Measurements from ENCODE around the gene TMPRSS11D.

Gene TMPRSS11D

DNA sequence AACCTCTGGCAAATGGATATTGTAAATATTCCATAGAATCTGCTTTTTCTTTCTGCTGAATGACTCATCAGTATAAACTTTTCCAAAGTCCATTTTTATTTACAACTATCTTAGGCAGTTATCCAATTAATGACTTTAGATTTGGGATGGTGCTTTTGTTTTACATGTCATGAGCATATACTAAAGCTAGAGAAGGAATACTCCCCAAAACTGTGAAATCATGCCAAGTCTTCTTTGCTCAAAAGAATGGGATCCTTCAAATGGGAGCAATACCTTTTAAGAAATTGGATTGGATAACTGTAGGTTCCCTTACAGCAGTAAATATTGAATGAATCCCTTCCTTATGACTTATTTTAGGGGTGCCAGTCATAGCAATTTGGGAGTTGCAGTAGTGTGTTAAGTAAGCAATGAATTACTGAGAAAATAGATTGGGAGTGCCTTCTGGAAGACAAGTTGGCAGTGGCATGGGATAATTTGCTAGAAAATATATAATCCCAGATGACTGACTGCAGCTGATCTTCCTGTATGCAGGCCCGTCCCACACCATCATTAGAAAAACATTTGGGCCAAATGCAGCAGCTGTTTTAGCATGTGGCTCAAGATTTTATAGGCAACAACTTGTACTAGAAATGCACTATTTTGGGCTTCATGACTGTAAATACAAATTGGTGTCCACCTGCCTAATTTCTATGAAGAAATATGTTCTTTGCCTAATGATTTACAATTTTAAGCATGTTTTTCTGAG lies 2.8 kb downstream of the TMPRSS11D start:
- no peak for DNase-seq (ENCODE audit: low read depth)
- H3K4me3 ChIP-seq (ENCODE audit: low read depth, low read length): no peak overlapping the region
- TF ChIP-seq, protein P1, sequence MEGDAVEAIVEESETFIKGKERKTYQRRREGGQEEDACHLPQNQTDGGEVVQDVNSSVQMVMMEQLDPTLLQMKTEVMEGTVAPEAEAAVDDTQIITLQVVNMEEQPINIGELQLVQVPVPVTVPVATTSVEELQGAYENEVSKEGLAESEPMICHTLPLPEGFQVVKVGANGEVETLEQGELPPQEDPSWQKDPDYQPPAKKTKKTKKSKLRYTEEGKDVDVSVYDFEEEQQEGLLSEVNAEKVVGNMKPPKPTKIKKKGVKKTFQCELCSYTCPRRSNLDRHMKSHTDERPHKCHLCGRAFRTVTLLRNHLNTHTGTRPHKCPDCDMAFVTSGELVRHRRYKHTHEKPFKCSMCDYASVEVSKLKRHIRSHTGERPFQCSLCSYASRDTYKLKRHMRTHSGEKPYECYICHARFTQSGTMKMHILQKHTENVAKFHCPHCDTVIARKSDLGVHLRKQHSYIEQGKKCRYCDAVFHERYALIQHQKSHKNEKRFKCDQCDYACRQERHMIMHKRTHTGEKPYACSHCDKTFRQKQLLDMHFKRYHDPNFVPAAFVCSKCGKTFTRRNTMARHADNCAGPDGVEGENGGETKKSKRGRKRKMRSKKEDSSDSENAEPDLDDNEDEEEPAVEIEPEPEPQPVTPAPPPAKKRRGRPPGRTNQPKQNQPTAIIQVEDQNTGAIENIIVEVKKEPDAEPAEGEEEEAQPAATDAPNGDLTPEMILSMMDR (IDR thresholded peaks at IDR 0.05; ENCODE audit: insufficient read depth, low read depth, low read length, missing control alignments): no peak

DNA sequence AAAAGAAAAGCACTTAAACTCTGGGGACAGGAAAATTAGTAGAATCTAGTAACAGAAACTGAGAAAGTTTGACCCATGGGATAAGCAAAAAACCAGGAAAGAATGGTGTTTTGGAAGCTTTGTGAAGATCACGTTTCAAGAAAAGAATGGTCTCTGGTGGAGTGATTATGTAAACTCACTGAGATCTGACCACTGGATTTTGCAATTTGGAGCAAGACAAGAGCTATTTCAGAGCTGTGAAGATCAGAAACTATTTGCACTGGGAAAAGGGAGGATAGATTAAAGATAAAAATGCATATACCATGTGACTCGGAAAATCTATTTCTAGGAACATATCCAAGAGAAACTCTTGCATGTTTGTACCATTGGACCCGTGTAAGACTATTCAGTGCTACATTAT lies 4.3 kb downstream of the TMPRSS11D start:
- no peak overlapping the region for H3K4me3 ChIP-seq (ENCODE audit: low read depth, low read length)
- TF ChIP-seq, protein P1 (IDR thresholded peaks at IDR 0.05; ENCODE audit: insufficient read depth, low read depth, low read length, missing control alignments): no peak
- no peak for DNase-seq (ENCODE audit: low read depth)

GRCh38 chr4:67877086-67877485 lies 6.7 kb downstream of the TMPRSS11D start:
- no peak for DNase-seq (ENCODE audit: low read depth)
- H3K4me3 ChIP-seq (ENCODE audit: low read depth, low read length): no peak overlapping the region
- TF ChIP-seq, protein P1 (IDR thresholded peaks at IDR 0.05; ENCODE audit: insufficient read depth, low read depth, low read length, missing control alignments): no peak

DNA sequence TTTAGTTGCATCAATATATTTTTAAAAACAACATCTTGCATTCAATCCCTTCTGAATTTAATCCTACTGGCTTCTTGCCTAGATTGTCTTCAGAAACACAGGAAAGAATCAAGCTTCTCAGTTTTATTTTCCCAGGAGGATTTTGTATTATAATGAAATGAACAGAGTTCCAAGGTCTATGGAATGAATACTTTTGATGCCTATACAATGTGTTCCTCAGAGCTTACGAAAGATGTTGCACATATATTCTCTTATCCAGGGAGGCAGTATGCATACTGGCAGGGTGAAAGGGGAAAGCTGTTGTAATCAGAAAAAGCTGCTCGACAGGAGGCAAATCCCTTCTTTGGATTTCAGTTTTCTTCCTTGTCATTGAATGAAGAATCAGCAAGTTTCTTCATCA lies 8.8 kb downstream of the TMPRSS11D start:
- TF ChIP-seq, protein P1 (IDR thresholded peaks at IDR 0.05; ENCODE audit: insufficient read depth, low read depth, low read length, missing control alignments): no peak
- no peak overlapping the region for H3K4me3 ChIP-seq (ENCODE audit: low read depth, low read length)
- no peak for DNase-seq (ENCODE audit: low read depth)

DNA sequence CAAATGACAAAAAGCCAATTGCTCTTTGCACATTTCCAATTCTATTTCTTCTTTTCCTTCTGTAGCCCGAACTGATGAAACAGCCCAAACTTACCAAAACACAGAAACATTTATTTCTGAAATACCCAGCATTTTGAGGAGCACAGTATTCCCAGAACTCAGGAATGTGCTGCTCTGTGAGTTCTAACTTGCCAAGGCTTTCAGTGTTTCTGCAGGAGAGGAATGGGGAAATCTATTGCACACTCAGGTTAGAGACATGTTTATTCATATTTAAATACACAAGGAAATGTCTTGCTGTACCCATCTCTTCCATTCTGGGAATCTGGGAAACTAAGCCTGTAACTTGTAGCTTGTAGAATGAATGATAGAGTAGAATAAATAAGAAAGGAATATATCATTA lies 10.7 kb downstream of the TMPRSS11D start:
- TF ChIP-seq, protein P1 (IDR thresholded peaks at IDR 0.05; ENCODE audit: insufficient read depth, low read depth, low read length, missing control alignments): no peak
- DNase-seq (ENCODE audit: low read depth): no peak

DNA sequence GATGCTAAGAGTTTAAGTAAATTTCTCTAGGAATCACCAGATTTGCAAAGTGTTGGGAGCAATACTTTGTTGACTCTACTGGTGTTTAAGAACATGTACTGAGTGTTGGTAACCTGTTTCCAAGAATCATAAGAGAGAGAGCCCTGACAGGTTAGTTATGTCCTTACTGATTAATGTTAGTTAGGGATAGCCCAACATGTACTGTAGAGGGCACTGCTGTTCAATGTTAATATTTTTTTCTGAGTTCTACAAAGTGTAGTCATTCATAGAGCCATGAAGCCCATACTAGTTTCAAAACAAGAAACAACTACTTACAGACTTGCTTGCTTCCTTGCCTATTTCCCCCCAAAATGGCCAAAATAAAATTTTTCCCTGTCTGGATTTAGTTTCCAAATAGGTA lies 11.9 kb downstream of the TMPRSS11D start:
- DNase-seq (ENCODE audit: low read depth): peak; percentile 45
- H3K4me3 ChIP-seq (ENCODE audit: low read depth, low read length): no peak overlapping the region
- TF ChIP-seq, protein P1 (IDR thresholded peaks at IDR 0.05; ENCODE audit: insufficient read depth, low read depth, low read length, missing control alignments): peak; percentile 36

More for the DNA sequence above, 10.7 kb downstream of the TMPRSS11D start:
- no peak overlapping the region for H3K4me3 ChIP-seq (ENCODE audit: low read depth, low read length)

Measured in GM12865 (cell line).